Measurements from ENCODE around the gene ATXN7. TPM values are rescaled to one million over a fixed set of nuclear protein-coding genes. Genes with fewer than 3 reads are reported as not detected.

The ATXN7 gene
- total and polyA plus RNA-seq, 7 donors = 2.4 to 27.2 (median 16.2) TPM

DNA sequence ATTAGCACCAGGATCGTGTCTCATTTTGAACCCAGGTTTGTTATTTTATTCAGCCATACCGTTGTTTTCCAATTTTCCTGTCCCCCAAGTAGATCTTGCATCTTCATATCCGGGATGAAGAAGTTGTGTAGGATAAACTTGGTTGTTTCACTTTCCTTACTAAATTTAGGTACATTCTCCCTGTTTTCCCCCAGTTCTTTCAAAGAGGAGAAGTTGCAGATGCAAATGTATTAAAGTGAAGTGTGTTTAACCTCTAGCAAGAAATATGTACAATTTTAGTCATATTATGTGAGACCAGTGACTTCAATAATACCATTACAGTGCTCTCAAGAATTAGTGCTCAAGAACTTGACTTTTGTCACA, 1.3 kb downstream of the ATXN7 start:
- intact Hi-C loops (cut with DNase I) = loop anchor here (5.0 to 10.0 kb wide), 2 partner anchors 42 to 130 kb away; no protein-coding TSS in a partner anchor
- ATAC-seq = no peak
- Histone ChIP-seq H3K4me1 (peaks cover 11% of the 10 kb centered on the region), H3K27ac (peak overlapping the region; percentile 90), H3K36me3 (ENCODE audit: insufficient read depth in 1 of 2, low read depth in 1 of 2) (peaks cover 0 to 8% of the 10 kb centered on the region in 2 donors), H3K4me3 (peak overlapping the region; percentile 96), H3K27me3 (ENCODE audit: insufficient read depth in 3 of 3, low read length in 2 of 3) (no peaks in the 10 kb centered on the region), H3K9me3 (no peaks in the 10 kb centered on the region)
- DNase-seq = no peak
- TF ChIP-seq, protein P1, sequence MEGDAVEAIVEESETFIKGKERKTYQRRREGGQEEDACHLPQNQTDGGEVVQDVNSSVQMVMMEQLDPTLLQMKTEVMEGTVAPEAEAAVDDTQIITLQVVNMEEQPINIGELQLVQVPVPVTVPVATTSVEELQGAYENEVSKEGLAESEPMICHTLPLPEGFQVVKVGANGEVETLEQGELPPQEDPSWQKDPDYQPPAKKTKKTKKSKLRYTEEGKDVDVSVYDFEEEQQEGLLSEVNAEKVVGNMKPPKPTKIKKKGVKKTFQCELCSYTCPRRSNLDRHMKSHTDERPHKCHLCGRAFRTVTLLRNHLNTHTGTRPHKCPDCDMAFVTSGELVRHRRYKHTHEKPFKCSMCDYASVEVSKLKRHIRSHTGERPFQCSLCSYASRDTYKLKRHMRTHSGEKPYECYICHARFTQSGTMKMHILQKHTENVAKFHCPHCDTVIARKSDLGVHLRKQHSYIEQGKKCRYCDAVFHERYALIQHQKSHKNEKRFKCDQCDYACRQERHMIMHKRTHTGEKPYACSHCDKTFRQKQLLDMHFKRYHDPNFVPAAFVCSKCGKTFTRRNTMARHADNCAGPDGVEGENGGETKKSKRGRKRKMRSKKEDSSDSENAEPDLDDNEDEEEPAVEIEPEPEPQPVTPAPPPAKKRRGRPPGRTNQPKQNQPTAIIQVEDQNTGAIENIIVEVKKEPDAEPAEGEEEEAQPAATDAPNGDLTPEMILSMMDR (IDR thresholded peaks at IDR 0.05) = no peak
- 2 to 14% (median 9%) methylated on average over 3 of the region's 3 CpGs for WGBS, 3 donors

DNA sequence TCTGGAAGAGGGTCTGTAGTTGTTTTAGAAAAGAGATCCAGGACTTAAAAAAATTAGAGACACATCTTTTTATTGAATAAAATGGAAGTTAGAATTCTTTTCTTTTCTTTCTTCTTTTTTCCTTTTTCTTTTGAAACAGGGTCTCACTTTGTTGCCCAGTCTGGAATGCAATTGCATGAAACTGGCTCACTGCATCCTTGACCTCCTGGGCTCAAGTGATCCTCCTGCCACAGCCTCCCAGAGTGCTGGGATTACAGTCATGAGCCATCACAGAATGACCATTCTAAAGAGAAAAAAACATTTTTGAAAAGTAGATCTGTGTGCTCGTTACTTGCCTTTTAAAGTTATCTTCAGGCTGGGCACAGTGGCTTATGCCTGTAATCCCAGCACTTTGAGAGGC, 3.6 kb downstream of the ATXN7 start:
- Histone ChIP-seq H3K9me3 (no peaks in the 10 kb centered on the region), H3K36me3 (ENCODE audit: insufficient read depth in 1 of 2, low read depth in 1 of 2) (peaks cover 0 to 8% of the 10 kb centered on the region in 2 donors), H3K4me1 (peaks cover 29% of the 10 kb centered on the region), H3K4me3 (no peak overlapping the region), H3K27ac (no peak overlapping the region), H3K27me3 (ENCODE audit: insufficient read depth in 3 of 3, low read length in 2 of 3) (no peaks in the 10 kb centered on the region)
- no peak for ATAC-seq
- intact Hi-C loops (cut with DNase I) = loop anchor here (5.0 to 10.0 kb wide), 2 partner anchors 40 to 128 kb away; no protein-coding TSS in a partner anchor
- DNase-seq = no peak
- TF ChIP-seq, protein P1 (IDR thresholded peaks at IDR 0.05) = no peak
- WGBS, 3 donors = 90 to 93% (median 93%) methylated on average over 1 of the region's 1 CpG

DNA sequence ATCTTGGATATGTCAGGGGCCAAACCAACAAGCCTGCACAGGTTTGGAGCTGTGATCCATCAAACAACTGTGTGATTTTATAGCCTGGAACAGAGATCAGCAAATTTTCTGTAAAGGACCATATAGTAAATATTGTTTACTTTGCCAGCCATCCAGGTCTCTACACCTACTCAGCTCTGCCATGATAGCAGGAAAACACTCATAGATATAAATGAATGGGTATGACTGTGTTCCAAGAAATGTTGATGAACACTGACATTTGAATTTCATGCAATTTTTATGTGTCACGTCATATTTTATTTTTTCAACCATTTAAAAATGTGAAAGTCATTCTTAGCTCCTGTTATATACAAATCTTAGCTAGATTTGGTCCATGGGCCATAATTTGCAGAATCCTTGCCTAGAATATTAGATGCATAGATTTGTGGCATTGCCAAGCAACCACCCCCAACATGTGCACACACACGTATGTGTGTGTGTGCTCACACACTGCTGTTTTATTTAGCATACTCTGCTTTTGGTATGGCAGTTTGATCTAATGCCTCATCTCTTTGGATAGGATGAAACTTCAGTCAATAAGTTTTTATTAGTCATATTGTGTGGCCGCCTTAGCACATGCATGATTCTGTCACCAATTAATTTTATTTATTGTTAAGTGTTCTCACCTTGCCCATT, 6.4 kb downstream of the ATXN7 start:
- Histone ChIP-seq H3K9me3 (no peaks in the 10 kb centered on the region), H3K4me3 (no peak overlapping the region), H3K27me3 (ENCODE audit: insufficient read depth in 3 of 3, low read length in 2 of 3) (no peaks in the 10 kb centered on the region), H3K27ac (no peak overlapping the region), H3K36me3 (ENCODE audit: insufficient read depth in 1 of 2, low read depth in 1 of 2) (peaks cover 0 to 8% of the 10 kb centered on the region in 2 donors), H3K4me1 (peaks cover 36% of the 10 kb centered on the region)
- intact Hi-C loops (cut with DNase I) = loop anchor here (5.0 to 10.0 kb wide), 2 partner anchors 37 to 125 kb away; no protein-coding TSS in a partner anchor
- WGBS, 3 donors = 69 to 81% (median 70%) methylated on average over 3 of the region's 3 CpGs
- TF ChIP-seq, protein P1 (IDR thresholded peaks at IDR 0.05) = no peak
- ATAC-seq = no peak
- no peak for DNase-seq

GRCh38 chr3:63870615-63871005, 6.9 kb downstream of the ATXN7 start:
- Histone ChIP-seq H3K4me3 (no peak overlapping the region), H3K27me3 (ENCODE audit: insufficient read depth in 3 of 3, low read length in 2 of 3) (no peaks in the 10 kb centered on the region), H3K4me1 (peaks cover 36% of the 10 kb centered on the region), H3K27ac (no peak overlapping the region), H3K9me3 (no peaks in the 10 kb centered on the region), H3K36me3 (ENCODE audit: insufficient read depth in 1 of 2, low read depth in 1 of 2) (peaks cover 0 to 8% of the 10 kb centered on the region in 2 donors)
- ATAC-seq = no peak
- intact Hi-C loops (cut with DNase I) = no loop called here
- TF ChIP-seq, protein P1 (IDR thresholded peaks at IDR 0.05) = no peak
- DNase-seq = no peak
- 27 to 40% (median 37%) methylated on average over 2 of the region's 2 CpGs for WGBS, 3 donors

All from psoas muscle (tissue), 8 donors.